Hepatocyte (in vitro differentiated cells): ENCODE data around the gene MEGF11.

Source experiments
- EZH2 ChIP-seq: fragments of 200-600 bp; sonication (generic); IDR thresholded peaks from 2 replicates; pipeline ENCODE4 v1.6.1; 2016; ENCODE audit warnings: antibody characterized with exemption, mild to moderate bottlenecking, borderline replicate concordance
- EZH2phosphoT487 ChIP-seq: fragments of 200-600 bp; sonication (generic); IDR thresholded peaks from one replicate; pipeline ENCODE4 v1.6.1; 2018; ENCODE audit warnings: antibody characterized with exemption, mild to moderate bottlenecking, low read depth, moderate library complexity; ENCODE audit not compliant: unreplicated experiment, severe bottlenecking
- TF ChIP-seq, protein P1 (sequence below): fragments of 200-600 bp; sonication (generic); IDR thresholded peaks from 2 replicates; pipeline ENCODE4 v1.5.1; 2016; ENCODE audit warnings: antibody characterized with exemption, mild to moderate bottlenecking; ENCODE audit not compliant: poor library complexity

DNA sequence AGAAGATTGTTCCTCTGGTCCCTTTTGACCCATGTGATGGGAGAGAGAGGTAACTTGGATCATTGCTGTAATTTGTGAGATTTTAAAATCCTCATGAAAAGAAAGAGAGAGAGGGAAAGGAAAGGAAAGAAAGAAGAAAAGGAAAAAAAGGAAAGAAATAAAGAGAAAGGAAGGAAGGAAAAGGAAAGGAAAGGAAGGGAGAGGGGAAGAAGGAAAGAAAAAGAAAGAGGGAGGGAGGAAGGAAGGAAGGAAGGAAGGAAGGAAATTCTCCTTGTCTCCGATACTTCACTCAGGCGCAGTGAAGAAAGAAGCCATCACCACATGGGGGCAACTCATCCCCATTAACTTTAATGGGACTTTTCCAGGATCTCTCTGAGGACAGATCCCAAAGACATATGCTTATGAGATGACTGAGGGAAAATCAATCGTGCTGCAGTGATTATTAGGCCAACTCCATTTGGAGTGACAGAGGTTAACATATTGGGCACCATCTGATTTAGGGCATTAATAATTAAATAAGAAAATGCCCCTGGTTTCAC lies 123.0 kb downstream of the MEGF11 start:
- TF ChIP-seq, protein P1, sequence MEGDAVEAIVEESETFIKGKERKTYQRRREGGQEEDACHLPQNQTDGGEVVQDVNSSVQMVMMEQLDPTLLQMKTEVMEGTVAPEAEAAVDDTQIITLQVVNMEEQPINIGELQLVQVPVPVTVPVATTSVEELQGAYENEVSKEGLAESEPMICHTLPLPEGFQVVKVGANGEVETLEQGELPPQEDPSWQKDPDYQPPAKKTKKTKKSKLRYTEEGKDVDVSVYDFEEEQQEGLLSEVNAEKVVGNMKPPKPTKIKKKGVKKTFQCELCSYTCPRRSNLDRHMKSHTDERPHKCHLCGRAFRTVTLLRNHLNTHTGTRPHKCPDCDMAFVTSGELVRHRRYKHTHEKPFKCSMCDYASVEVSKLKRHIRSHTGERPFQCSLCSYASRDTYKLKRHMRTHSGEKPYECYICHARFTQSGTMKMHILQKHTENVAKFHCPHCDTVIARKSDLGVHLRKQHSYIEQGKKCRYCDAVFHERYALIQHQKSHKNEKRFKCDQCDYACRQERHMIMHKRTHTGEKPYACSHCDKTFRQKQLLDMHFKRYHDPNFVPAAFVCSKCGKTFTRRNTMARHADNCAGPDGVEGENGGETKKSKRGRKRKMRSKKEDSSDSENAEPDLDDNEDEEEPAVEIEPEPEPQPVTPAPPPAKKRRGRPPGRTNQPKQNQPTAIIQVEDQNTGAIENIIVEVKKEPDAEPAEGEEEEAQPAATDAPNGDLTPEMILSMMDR: no peak
- TF ChIP-seq EZH2phosphoT487 (no peak), EZH2 (no peak)
